ENCODE data around the gene ZNF575.

ZNF575 gene, protein sequence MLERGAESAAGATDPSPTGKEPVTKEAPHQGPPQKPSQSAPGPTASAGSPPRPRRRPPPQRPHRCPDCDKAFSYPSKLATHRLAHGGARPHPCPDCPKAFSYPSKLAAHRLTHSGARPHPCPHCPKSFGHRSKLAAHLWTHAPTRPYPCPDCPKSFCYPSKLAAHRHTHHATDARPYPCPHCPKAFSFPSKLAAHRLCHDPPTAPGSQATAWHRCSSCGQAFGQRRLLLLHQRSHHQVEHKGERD

DNA sequence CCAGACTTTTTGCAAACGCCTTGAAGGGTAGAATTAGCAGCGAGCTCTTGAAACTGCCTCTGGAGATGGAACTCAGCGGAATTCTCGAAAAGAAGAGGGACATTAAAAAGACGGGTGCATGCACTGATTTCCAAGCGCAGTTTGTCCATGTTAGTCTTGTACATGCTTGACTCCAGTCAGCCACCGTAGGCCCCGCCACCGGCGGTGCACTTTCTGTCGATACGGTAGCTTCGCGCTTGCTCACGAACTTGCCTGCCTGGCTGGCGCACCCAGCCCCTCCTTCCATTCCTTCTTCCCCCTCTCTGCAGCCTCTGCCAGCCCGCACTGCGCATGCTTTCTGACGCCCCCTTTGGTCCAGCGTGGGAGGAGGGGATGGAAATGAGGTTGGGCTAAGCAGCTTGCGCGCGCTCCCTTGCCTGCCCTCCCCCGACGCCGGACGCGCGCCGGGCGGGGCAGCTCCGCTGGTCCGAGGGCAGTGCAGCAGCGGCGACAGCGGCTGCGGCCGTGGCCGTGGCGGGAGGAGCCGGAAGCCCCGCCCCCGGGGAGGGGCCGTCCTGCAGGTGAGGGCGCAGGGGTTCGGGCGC is at the start of gene ZNF575:
ZNF575 (plus strand) TSS at position 227 of the 584 bp plus-strand sequence. CDS start 1,235 bp downstream, outside the sequence.
- Histone ChIP-seq H3K4me3 (ENCODE audit: low read depth, low read length) (peak within 1 kb of the TSS; percentile 73), H3K27me3 (ENCODE audit: control insufficient read depth, insufficient read depth, low read length) (0 out of 2 replicates have a peak, but pooled peaks cover 2% of the 10 kb centered on the region), H3K4me1 (ENCODE audit: control insufficient read depth, insufficient read depth, low read length) (peaks cover 9% of the 10 kb centered on the region; the same call in 1 of the 2 replicates), H3K9ac (ENCODE audit: low read length) (peak within 1 kb of the TSS; percentile 18), H3K9me3 (ENCODE audit: control insufficient read depth, insufficient read depth, low read depth, low read length) (no peaks in the 10 kb centered on the region), H3K27ac (ENCODE audit: low read depth, low read length) (no peak within 1 kb of the TSS), H3K36me3 (ENCODE audit: control insufficient read depth, insufficient read depth, low read length) (peaks cover 6% of the 10 kb centered on the region; the same call in 1 of the 2 replicates)

DNA sequence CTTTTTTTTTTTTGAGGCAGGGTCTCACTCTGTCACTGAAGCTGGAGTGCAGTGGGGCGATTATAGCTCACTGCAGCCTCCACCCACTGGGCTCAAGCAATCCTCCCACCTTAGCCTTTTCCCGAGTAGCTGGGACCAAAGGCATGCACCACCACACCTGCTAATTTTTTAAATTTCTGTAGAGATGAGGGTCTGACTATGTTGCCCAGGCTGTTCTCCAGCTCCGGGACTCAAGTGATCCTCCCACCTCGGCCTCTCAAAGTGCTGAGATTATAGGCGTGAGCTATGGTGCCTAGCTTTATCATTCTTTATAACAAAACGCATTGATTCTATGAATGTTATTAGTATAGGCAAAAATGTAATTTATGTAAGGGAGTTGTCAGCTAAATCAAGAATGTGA is 49.7 kb upstream of the ZNF575 start:
- no peak overlapping the region for H3K4me3 ChIP-seq (ENCODE audit: low read depth, low read length)
- no peaks in the 10 kb centered on the region; the same call in 1 of the 2 replicates for H3K4me1 ChIP-seq (ENCODE audit: control insufficient read depth, insufficient read depth, low read length)
- no peak overlapping the region for H3K9ac ChIP-seq (ENCODE audit: low read length)
- H3K27me3 ChIP-seq (ENCODE audit: control insufficient read depth, insufficient read depth, low read length) = no peaks in the 10 kb centered on the region
- H3K9me3 ChIP-seq (ENCODE audit: control insufficient read depth, insufficient read depth, low read depth, low read length) = no peaks in the 10 kb centered on the region
- no peak overlapping the region for H3K27ac ChIP-seq (ENCODE audit: low read depth, low read length)
- no peaks in the 10 kb centered on the region for H3K36me3 ChIP-seq (ENCODE audit: control insufficient read depth, insufficient read depth, low read length)

DNA sequence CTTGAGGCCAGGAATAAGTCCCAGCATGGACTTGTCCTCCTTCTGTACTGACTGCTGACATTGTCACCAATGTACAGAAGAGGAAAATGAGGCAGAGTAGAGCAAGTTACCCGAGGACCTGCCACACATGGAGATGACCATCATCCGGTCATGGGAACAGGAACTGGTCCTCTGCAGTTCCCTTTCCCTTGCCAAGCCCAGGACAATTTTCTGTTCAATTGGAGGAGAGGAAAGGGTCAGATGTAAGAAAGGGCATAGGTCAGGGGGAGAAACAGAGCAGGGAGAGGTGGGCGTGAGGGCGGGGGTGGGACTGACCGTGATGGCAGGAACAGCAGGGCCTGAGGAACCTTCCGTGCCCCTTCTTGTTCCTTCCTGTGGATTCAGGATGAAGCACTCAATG is 47.0 kb upstream of the ZNF575 start:
- Histone ChIP-seq H3K27ac (ENCODE audit: low read depth, low read length) (no peak overlapping the region), H3K4me3 (ENCODE audit: low read depth, low read length) (no peak overlapping the region), H3K9ac (ENCODE audit: low read length) (no peak overlapping the region), H3K9me3 (ENCODE audit: control insufficient read depth, insufficient read depth, low read depth, low read length) (no peaks in the 10 kb centered on the region), H3K36me3 (ENCODE audit: control insufficient read depth, insufficient read depth, low read length) (no peaks in the 10 kb centered on the region), H3K4me1 (ENCODE audit: control insufficient read depth, insufficient read depth, low read length) (no peaks in the 10 kb centered on the region; the same call in 1 of the 2 replicates), H3K27me3 (ENCODE audit: control insufficient read depth, insufficient read depth, low read length) (no peaks in the 10 kb centered on the region)

DNA sequence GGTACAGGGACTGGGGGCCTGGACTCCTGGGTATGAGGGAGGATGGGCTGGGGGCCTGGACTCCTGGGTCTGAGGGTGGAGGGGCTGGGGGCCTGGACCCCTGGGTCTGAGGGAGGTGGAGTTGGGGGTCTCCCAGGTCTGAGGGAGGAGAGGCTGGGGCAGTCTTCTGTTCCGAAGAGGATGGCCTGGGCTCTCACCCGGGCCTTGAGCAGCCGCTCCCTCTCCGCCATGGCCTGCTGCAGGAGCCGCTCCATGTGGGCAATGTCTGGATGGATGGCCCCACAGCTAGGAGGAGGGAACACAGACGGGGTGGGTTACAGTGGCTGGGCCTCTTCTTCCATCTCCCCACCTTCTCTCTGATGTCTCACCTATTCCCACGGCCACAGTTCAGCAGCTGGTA is 46.6 kb upstream of the ZNF575 start:
- no peak overlapping the region for H3K27ac ChIP-seq (ENCODE audit: low read depth, low read length)
- no peaks in the 10 kb centered on the region; the same call in 1 of the 2 replicates for H3K4me1 ChIP-seq (ENCODE audit: control insufficient read depth, insufficient read depth, low read length)
- H3K9me3 ChIP-seq (ENCODE audit: control insufficient read depth, insufficient read depth, low read depth, low read length) = no peaks in the 10 kb centered on the region
- no peaks in the 10 kb centered on the region for H3K36me3 ChIP-seq (ENCODE audit: control insufficient read depth, insufficient read depth, low read length)
- no peaks in the 10 kb centered on the region for H3K27me3 ChIP-seq (ENCODE audit: control insufficient read depth, insufficient read depth, low read length)
- no peak overlapping the region for H3K9ac ChIP-seq (ENCODE audit: low read length)
- H3K4me3 ChIP-seq (ENCODE audit: low read depth, low read length) = no peak overlapping the region

DNA sequence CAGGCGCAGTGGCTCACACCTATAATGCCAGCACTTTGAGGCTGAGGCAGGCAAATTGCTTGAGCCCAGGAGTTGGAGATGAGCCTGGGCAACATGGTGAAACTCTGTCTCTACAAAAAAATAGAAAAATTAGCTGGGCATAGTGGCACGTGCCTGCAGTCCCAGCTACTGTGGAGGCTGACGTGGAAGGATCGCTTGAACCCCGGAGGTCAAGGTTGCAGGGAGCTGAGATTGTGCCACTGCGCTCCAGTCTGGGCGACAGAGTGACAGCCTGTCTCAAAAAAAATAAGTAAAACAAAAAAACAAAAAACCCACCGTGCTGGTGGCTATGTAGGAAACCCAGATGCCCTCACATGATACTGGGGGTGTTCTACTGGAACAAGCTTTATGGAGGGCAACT is 44.8 kb upstream of the ZNF575 start:
- H3K27me3 ChIP-seq (ENCODE audit: control insufficient read depth, insufficient read depth, low read length) = no peaks in the 10 kb centered on the region
- no peak overlapping the region for H3K27ac ChIP-seq (ENCODE audit: low read depth, low read length)
- H3K4me1 ChIP-seq (ENCODE audit: control insufficient read depth, insufficient read depth, low read length) = no peaks in the 10 kb centered on the region
- H3K9me3 ChIP-seq (ENCODE audit: control insufficient read depth, insufficient read depth, low read depth, low read length) = no peaks in the 10 kb centered on the region
- H3K4me3 ChIP-seq (ENCODE audit: low read depth, low read length) = no peak overlapping the region
- no peaks in the 10 kb centered on the region for H3K36me3 ChIP-seq (ENCODE audit: control insufficient read depth, insufficient read depth, low read length)
- H3K9ac ChIP-seq (ENCODE audit: low read length) = no peak overlapping the region

DNA sequence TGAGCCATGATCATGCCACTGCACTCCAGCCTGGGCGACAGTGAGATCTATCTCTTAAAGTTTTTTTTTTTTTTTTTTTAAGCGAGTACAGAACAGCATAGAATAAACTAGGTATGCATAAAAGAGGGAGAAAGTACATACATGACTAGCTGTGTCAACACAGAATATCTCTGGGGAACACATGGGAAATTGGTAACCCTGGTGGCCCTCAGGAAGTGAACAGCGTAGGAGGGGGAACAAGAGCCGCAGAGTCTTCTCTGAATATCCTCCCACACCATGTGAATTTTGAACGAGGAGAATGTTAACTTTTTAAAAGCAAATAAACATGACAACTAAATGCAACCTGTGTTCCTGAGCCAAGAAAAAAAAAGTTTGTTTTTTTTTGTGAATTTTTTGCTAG is 43.7 kb upstream of the ZNF575 start:
- Histone ChIP-seq H3K9me3 (ENCODE audit: control insufficient read depth, insufficient read depth, low read depth, low read length) (no peaks in the 10 kb centered on the region), H3K27me3 (ENCODE audit: control insufficient read depth, insufficient read depth, low read length) (no peaks in the 10 kb centered on the region), H3K4me1 (ENCODE audit: control insufficient read depth, insufficient read depth, low read length) (no peaks in the 10 kb centered on the region), H3K27ac (ENCODE audit: low read depth, low read length) (no peak overlapping the region), H3K9ac (ENCODE audit: low read length) (no peak overlapping the region), H3K4me3 (ENCODE audit: low read depth, low read length) (no peak overlapping the region), H3K36me3 (ENCODE audit: control insufficient read depth, insufficient read depth, low read length) (no peaks in the 10 kb centered on the region)

DNA sequence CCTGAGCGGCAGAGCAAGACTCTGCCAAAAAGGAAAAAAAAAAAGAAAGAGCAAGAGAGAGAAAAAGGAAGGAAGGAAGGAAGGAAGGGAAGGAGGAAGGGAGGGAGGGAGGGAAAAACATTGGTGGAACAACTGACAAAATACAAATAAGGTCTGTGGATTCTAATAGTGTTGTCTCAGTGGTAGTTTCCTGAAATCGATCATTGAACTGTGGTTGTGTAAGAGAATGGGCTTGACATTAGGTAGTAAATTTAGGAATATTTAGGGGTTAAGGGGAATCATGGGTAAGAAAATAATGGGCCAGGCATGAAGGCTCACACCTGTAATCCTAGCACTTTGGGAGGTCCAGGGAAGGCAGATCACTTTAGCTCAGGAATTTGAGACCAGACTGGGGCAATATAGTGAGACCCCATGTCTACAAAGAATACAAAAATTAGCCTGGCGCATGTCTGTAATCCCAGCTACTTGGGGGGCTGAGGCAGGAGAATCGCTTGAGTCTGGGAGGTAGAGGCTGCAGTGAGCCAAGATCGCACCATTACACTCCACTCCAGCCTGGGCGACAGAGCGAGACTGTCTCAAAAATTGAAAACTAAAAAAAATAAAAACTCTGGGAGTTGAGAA is 42.9 kb upstream of the ZNF575 start:
- Histone ChIP-seq H3K27me3 (ENCODE audit: control insufficient read depth, insufficient read depth, low read length) (no peaks in the 10 kb centered on the region), H3K27ac (ENCODE audit: low read depth, low read length) (no peak overlapping the region), H3K4me1 (ENCODE audit: control insufficient read depth, insufficient read depth, low read length) (no peaks in the 10 kb centered on the region)

DNA sequence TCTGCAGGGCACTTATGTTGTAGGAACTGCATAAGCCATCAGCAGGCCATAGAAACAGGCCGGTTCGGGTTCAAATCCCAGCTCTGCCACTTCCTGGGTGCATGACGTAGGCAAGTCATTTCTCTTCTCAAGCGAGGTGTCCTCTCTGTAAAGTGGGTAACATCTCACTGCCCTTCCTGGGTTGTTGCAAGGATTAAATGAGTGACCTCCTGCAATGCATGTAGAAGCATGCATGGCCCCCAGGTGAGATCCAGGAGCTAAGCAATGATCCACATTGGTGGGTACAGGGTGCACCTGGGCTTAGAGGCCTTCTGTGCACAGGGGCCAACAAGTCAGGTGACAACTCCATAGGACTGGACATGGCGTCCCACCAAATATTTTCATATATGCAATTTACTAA is 42.2 kb upstream of the ZNF575 start:
- no peaks in the 10 kb centered on the region for H3K9me3 ChIP-seq (ENCODE audit: control insufficient read depth, insufficient read depth, low read depth, low read length)
- no peaks in the 10 kb centered on the region for H3K4me1 ChIP-seq (ENCODE audit: control insufficient read depth, insufficient read depth, low read length)
- H3K9ac ChIP-seq (ENCODE audit: low read length) = no peak overlapping the region
- peaks cover 7% of the 10 kb centered on the region; the same call in 1 of the 2 replicates for H3K36me3 ChIP-seq (ENCODE audit: control insufficient read depth, insufficient read depth, low read length)
- no peak overlapping the region for H3K4me3 ChIP-seq (ENCODE audit: low read depth, low read length)
- no peak overlapping the region for H3K27ac ChIP-seq (ENCODE audit: low read depth, low read length)
- no peaks in the 10 kb centered on the region for H3K27me3 ChIP-seq (ENCODE audit: control insufficient read depth, insufficient read depth, low read length)

More for the DNA sequence above, 42.9 kb upstream of the ZNF575 start:
- Histone ChIP-seq H3K9me3 (ENCODE audit: control insufficient read depth, insufficient read depth, low read depth, low read length) (no peaks in the 10 kb centered on the region), H3K36me3 (ENCODE audit: control insufficient read depth, insufficient read depth, low read length) (peaks cover 4% of the 10 kb centered on the region; the same call in 1 of the 2 replicates), H3K9ac (ENCODE audit: low read length) (no peak overlapping the region), H3K4me3 (ENCODE audit: low read depth, low read length) (no peak overlapping the region)

DNA sequence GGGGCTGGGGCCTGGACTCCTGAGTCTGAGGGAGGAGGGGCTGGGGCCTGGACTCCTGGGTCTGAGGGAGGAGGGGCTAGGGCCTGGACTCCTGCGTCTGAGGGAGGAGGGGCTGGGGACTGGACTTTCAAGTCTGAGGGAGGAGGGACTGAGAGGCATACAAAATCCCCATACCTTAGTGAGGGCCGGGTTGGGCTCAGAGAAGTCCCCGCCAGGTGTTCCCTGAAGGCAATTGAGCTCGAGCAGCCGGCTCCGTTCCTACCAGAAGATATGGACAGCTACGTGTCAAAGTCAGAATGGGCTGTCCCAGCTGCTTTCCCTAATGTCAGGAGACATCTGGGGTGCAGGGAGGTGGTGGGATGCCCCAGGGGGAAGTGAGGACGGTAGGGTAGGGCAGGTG is 37.9 kb upstream of the ZNF575 start:
- Histone ChIP-seq H3K36me3 (ENCODE audit: control insufficient read depth, insufficient read depth, low read length) (peaks cover 17% of the 10 kb centered on the region), H3K9me3 (ENCODE audit: control insufficient read depth, insufficient read depth, low read depth, low read length) (no peaks in the 10 kb centered on the region), H3K9ac (ENCODE audit: low read length) (no peak overlapping the region), H3K27ac (ENCODE audit: low read depth, low read length) (no peak overlapping the region), H3K4me3 (ENCODE audit: low read depth, low read length) (no peak overlapping the region), H3K27me3 (ENCODE audit: control insufficient read depth, insufficient read depth, low read length) (no peaks in the 10 kb centered on the region), H3K4me1 (ENCODE audit: control insufficient read depth, insufficient read depth, low read length) (no peaks in the 10 kb centered on the region)

DNA sequence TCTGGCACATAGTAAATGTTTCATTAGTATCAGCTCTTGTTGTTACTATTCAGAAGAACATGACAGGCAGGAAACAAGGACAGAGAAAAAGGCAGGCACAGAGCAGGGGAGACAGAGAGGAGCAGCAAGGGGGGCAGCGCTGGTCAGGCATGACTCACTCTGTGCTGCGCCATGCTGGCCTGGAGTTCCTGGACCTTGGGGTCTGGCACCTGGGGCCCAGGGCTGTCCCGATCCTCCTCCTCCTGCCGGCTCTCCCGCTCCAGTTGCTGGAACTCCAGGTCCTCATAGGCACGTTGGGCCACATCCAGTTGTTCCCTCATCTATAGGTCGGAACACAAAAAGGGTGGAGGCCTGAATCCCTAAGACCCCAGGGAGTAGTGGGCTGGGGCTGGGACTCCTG is 36.0 kb upstream of the ZNF575 start:
- H3K4me3 ChIP-seq (ENCODE audit: low read depth, low read length) = no peak overlapping the region
- peaks cover 4% of the 10 kb centered on the region; the same call in 1 of the 2 replicates for H3K27me3 ChIP-seq (ENCODE audit: control insufficient read depth, insufficient read depth, low read length)
- no peak overlapping the region for H3K27ac ChIP-seq (ENCODE audit: low read depth, low read length)
- no peaks in the 10 kb centered on the region for H3K9me3 ChIP-seq (ENCODE audit: control insufficient read depth, insufficient read depth, low read depth, low read length)
- H3K4me1 ChIP-seq (ENCODE audit: control insufficient read depth, insufficient read depth, low read length) = 0 out of 2 replicates have a peak, but pooled peaks cover 1% of the 10 kb centered on the region
- no peak overlapping the region for H3K9ac ChIP-seq (ENCODE audit: low read length)
- H3K36me3 ChIP-seq (ENCODE audit: control insufficient read depth, insufficient read depth, low read length) = peaks cover 17% of the 10 kb centered on the region

DNA sequence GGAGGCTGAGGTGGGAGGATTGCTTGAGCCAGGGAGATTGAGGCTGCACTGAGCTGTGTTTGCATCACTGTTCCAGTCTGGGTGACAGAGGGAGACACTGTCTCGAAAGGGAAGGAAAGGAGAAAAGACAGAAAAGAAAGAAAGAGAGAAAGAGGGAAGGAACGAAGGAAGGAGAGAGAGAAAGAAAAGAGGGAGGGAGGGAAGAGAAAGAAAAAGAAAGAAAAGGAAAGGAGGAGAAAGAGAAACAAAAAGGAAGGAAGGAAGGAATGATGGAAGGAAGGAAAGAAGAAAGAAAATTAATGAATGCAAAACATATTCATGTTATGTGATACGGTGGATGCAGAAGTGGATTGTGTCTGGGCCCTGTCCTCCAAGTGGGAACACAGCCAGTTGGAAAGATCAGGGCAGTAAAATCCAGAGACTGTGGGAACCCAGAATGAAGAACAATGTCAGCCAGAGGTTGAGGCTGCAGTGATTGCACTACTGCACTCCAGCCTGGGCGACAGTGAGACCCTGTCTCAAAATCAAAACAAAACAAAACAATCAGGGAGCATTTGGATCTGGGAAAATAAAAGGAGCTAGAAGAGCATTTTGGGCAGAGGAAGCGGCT is 34.6 kb upstream of the ZNF575 start:
- H3K27me3 ChIP-seq (ENCODE audit: control insufficient read depth, insufficient read depth, low read length) = peaks cover 13% of the 10 kb centered on the region
- no peak overlapping the region for H3K4me3 ChIP-seq (ENCODE audit: low read depth, low read length)
- no peak overlapping the region for H3K27ac ChIP-seq (ENCODE audit: low read depth, low read length)
- 0 out of 2 replicates have a peak, but pooled peaks cover 10% of the 10 kb centered on the region for H3K4me1 ChIP-seq (ENCODE audit: control insufficient read depth, insufficient read depth, low read length)
- H3K9ac ChIP-seq (ENCODE audit: low read length) = no peak overlapping the region
- peaks cover 17% of the 10 kb centered on the region for H3K36me3 ChIP-seq (ENCODE audit: control insufficient read depth, insufficient read depth, low read length)
- no peaks in the 10 kb centered on the region for H3K9me3 ChIP-seq (ENCODE audit: control insufficient read depth, insufficient read depth, low read depth, low read length)

All from HUES6 (cell line).